Measurements from ENCODE around the gene ARHGEF28.

The ARHGEF28 gene

DNA sequence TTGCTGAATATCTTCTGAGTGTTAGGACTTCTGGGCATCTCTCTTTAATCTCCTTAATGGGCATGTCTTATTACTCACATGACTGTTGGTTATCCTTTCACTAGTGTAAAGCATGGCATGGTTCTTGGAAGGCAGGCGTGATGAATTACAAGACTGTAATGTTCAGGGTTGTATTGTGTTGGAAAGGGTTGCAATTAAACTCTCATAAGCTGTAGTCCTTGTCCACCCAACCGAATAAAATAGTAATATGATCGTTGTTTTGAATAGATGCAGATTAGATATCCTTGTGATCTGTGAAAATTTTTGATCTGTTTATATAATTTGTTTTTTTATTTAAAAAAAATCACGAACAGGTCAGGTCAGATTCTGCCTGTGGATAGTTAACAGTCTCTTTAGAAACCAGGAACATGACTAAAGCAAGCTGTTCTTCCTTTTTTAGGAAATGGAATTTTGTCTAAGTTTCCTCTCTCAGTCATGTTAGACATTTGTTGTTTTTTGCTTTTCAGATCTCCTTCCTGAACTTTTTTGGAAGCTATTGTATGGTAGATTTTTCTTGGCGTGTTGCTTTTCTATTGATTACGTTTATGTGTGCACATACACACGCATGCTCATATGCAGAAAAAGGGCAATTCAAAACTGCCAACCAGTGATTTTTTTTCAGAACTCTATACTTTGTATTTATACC is 121.8 kb downstream of the ARHGEF28 start:
- TF ChIP-seq POLR2AphosphoS5 (IDR thresholded peaks at IDR 0.05; ENCODE audit: low read depth, low read length) (no peak), SIN3A (IDR thresholded peaks at IDR 0.05; ENCODE audit: borderline replicate concordance, insufficient read depth, low read length) (no peak), FOXP2 (optimal IDR thresholded peaks at IDR 0.05; ENCODE audit: borderline replicate concordance, extremely low read depth, extremely low read length, insufficient read depth) (no peak)

DNA sequence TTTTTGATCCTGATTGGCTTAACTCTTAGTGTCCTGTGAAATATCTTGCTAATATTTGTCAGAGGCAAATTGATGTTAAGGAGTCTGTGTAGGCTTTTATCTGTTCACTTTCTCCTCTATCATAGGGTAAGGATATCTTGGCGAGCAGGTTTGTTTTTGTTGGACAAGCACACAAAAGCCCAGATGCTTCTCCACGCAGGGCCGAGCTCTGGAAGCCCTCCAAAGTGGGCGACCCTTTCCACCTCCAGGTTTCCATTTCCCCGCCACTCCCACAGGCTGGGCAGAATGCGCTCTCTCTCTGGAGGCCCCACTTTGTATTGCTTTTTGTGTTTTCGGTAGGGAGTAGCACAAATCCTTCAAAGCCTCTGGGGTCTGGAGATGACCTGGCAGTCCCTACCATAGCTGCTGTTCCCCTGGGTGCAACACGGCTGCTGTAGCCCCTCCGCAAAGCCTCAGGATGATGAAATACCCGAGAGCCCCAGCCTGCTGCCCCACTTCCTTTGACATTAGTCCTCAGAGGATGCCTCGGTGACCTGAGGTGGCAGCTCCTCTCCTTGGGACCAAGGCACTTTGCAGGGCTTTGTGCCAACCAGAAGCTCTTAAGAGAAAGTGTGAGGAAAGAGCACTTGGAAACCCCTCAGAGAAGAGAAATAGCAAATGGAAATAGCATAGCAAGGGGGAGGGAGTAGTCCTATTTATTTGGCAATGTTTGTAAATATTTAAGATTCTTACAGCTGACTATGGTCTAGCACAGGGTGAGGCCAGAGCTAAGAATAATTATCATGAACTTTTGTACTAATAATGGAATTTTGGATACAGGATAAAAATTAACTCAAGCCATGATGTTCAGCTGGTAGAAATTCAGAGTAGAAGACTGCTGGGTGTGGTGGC is 122.8 kb downstream of the ARHGEF28 start:
- TF ChIP-seq TAF1 (IDR thresholded peaks at IDR 0.05; ENCODE audit: borderline replicate concordance, insufficient read depth, low read length), result no peak
- no peak for TF ChIP-seq SIN3A (IDR thresholded peaks at IDR 0.05; ENCODE audit: borderline replicate concordance, insufficient read depth, low read length)
- no peak for TF ChIP-seq FOXP2 (optimal IDR thresholded peaks at IDR 0.05; ENCODE audit: borderline replicate concordance, extremely low read depth, extremely low read length, insufficient read depth)
- TF ChIP-seq, protein P1, sequence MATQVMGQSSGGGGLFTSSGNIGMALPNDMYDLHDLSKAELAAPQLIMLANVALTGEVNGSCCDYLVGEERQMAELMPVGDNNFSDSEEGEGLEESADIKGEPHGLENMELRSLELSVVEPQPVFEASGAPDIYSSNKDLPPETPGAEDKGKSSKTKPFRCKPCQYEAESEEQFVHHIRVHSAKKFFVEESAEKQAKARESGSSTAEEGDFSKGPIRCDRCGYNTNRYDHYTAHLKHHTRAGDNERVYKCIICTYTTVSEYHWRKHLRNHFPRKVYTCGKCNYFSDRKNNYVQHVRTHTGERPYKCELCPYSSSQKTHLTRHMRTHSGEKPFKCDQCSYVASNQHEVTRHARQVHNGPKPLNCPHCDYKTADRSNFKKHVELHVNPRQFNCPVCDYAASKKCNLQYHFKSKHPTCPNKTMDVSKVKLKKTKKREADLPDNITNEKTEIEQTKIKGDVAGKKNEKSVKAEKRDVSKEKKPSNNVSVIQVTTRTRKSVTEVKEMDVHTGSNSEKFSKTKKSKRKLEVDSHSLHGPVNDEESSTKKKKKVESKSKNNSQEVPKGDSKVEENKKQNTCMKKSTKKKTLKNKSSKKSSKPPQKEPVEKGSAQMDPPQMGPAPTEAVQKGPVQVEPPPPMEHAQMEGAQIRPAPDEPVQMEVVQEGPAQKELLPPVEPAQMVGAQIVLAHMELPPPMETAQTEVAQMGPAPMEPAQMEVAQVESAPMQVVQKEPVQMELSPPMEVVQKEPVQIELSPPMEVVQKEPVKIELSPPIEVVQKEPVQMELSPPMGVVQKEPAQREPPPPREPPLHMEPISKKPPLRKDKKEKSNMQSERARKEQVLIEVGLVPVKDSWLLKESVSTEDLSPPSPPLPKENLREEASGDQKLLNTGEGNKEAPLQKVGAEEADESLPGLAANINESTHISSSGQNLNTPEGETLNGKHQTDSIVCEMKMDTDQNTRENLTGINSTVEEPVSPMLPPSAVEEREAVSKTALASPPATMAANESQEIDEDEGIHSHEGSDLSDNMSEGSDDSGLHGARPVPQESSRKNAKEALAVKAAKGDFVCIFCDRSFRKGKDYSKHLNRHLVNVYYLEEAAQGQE (IDR thresholded peaks at IDR 0.05; ENCODE audit: insufficient read depth in 1 of 2, low read depth in 2 of 2, low read length in 2 of 2), result no peak
- no peak for TF ChIP-seq POLR2AphosphoS5 (IDR thresholded peaks at IDR 0.05; ENCODE audit: low read depth, low read length)

DNA sequence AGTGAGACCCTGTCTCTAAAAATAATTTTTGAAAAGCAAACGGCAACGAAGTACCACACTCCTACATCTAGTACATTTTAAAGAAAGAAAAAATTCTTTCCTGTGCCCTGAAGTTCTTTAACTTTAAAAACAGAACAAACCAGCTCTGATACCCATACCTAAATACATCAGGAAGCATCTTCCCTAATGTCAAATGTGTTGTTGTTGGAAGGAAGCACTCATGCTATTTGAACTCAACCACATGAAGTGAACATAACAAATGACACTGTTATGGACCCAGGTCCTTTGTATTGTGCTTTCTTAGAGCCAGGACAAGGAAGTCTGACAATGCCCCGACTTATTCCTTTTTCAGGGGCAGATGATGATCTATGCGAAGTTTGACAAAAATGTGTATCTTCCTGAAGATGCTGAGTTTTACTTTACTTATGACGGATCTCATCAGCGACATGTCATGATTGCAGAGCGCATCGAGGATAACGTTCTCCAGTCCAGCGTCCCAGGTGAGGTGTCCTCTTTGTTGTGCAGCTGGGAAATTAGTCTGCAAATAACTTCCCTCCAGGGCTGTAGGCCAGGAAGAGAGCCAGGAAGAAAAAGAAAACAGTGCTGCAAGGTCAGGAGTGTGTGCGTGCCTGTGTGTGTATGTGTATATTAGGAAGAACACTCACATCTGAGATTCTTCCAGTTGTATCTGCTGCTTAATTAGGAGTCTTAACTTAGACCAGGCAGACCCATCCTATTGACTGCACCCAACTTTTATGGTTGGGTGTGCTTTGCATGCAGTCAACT is 123.7 kb downstream of the ARHGEF28 start:
- no peak for TF ChIP-seq POLR2AphosphoS5 (IDR thresholded peaks at IDR 0.05; ENCODE audit: low read depth, low read length)
- TF ChIP-seq, protein P1 (IDR thresholded peaks at IDR 0.05; ENCODE audit: insufficient read depth in 1 of 2, low read depth in 2 of 2, low read length in 2 of 2), result no peak
- no peak for TF ChIP-seq TAF1 (IDR thresholded peaks at IDR 0.05; ENCODE audit: borderline replicate concordance, insufficient read depth, low read length)
- TF ChIP-seq SIN3A (IDR thresholded peaks at IDR 0.05; ENCODE audit: borderline replicate concordance, insufficient read depth, low read length), result no peak
- TF ChIP-seq FOXP2 (optimal IDR thresholded peaks at IDR 0.05; ENCODE audit: borderline replicate concordance, extremely low read depth, extremely low read length, insufficient read depth), result no peak

DNA sequence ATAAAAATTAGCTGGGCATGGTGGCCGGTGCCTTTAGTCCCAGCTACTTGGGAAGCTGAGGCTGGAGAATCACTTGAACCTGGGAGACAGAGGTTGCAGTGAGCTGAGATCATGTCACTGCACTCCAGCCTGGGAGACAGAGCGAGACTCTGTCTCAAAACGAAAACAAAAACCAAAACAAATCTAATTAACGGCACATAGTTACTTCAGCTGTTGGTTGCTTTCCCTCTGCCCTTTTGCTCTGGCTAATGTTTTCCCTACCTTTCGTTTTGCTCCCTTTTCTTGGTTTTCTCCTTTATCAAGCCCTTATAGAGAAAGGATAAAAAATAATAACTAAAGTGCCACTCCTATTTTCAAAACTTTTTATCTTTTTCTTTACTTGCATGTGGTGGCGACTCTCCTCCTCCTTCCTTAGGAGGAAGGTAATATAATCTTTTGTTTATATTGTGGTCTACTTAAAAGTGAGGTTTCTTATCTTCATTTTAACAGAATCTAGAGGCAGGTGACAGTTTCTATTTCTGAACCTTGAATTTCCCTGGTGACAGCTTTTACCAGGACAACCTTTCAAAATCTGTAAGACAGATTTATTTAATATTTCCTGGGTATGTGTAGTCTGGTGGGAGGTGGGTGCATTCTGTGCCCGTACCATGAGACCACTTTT is 125.4 kb downstream of the ARHGEF28 start:
- TF ChIP-seq SIN3A (IDR thresholded peaks at IDR 0.05; ENCODE audit: borderline replicate concordance, insufficient read depth, low read length) (no peak), TAF1 (IDR thresholded peaks at IDR 0.05; ENCODE audit: borderline replicate concordance, insufficient read depth, low read length) (no peak)
- TF ChIP-seq, protein P1 (IDR thresholded peaks at IDR 0.05; ENCODE audit: insufficient read depth in 1 of 2, low read depth in 2 of 2, low read length in 2 of 2), result no peak

DNA sequence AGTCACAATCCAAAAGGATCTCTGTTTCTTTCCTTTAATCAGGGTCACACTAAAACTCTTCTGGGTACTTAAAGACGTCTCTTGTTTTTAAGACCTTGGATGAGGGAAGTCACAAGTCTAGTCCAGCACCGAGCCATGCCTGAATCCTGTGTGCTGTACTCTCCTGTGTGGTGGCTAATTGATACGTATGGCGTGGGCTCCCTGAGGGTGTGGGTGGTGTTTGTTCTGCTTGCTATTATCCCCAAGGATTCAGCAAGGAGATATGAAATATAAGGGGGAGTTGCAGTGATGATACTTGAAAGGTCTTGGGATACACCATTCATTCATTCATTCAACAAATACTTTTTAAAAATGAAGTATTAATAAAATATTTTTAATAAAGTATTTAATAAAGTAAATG is 128.3 kb downstream of the ARHGEF28 start:
- TF ChIP-seq, protein P1 (IDR thresholded peaks at IDR 0.05; ENCODE audit: insufficient read depth in 1 of 2, low read depth in 2 of 2, low read length in 2 of 2), result no peak
- TF ChIP-seq POLR2AphosphoS5 (IDR thresholded peaks at IDR 0.05; ENCODE audit: low read depth, low read length), result no peak
- no peak for TF ChIP-seq SIN3A (IDR thresholded peaks at IDR 0.05; ENCODE audit: borderline replicate concordance, insufficient read depth, low read length)
- no peak for TF ChIP-seq TAF1 (IDR thresholded peaks at IDR 0.05; ENCODE audit: borderline replicate concordance, insufficient read depth, low read length)
- TF ChIP-seq FOXP2 (optimal IDR thresholded peaks at IDR 0.05; ENCODE audit: borderline replicate concordance, extremely low read depth, extremely low read length, insufficient read depth), result no peak
